COR-L47 (cell line): ENCODE measurements around the gene SGSH.
"Not testable (repeated sequence)": the region's sequence is repeated elsewhere in the genome, so short reads cannot be mapped to it uniquely, and the experiment has no call there.

Source experiments
- DNase-seq: peaks from one replicate; lab custom pipeline; 2025; lab: John Stamatoyannopoulos, UW

The SGSH gene

GRCh38 chr17:80220054-80220735, at the start of gene SGSH, which contains the start of gene SLC26A11:
TSS of gene SGSH (minus strand) at chr17:80220333. CDS start at chr17:80220313, 20 bp downstream.
TSS of gene SLC26A11 (plus strand) at chr17:80220427. CDS start at chr17:80221561, 1,134 bp downstream.
- peak; percentile 73 for DNase-seq

- no peak for DNase-seq
These were observed 49.3 kb upstream of the SGSH start for GRCh38 chr17:80269405-80269807.

GRCh38 chr17:80268427-80268826, 48.3 kb upstream of the SGSH start:
- no peak for DNase-seq

GRCh38 chr17:80267391-80267790, 47.3 kb upstream of the SGSH start:
- no peak for DNase-seq

GRCh38 chr17:80265205-80266068, 45.3 kb upstream of the SGSH start:
- DNase-seq = no peak

- DNase-seq = no peak
These were observed 44.3 kb upstream of the SGSH start for GRCh38 chr17:80264205-80265075.

- DNase-seq = peak; percentile 52
These were observed 43.4 kb upstream of the SGSH start for GRCh38 chr17:80263253-80264204.

- DNase-seq = no peak
These were observed 42.7 kb upstream of the SGSH start for GRCh38 chr17:80262775-80263244.

GRCh38 chr17:80262291-80262690, 42.2 kb upstream of the SGSH start:
- no peak for DNase-seq

- DNase-seq = no peak
These were observed 41.8 kb upstream of the SGSH start for GRCh38 chr17:80261895-80262279.

- peak; percentile 60 for DNase-seq
These were observed 41.2 kb upstream of the SGSH start for GRCh38 chr17:80261159-80261894.

GRCh38 chr17:80260791-80261158, 40.6 kb upstream of the SGSH start, which contains the start of gene RNF213:
TSS of gene RNF213 (plus strand) at chr17:80260852. CDS start at chr17:80263682, 2,830 bp downstream.
- no peak for DNase-seq

GRCh38 chr17:80260069-80260535, 40.0 kb upstream of the SGSH start:
- DNase-seq = peak; percentile 56

- no peak for DNase-seq
These were observed 39.4 kb upstream of the SGSH start for GRCh38 chr17:80259457-80260068.

- DNase-seq = not testable (repeated sequence)
These were observed 38.2 kb upstream of the SGSH start for GRCh38 chr17:80258296-80258695.

GRCh38 chr17:80257716-80258213, 37.6 kb upstream of the SGSH start:
- DNase-seq = no peak

- DNase-seq = no peak
These were observed 35.9 kb upstream of the SGSH start for GRCh38 chr17:80256034-80256350.

- no peak for DNase-seq
These were observed 34.5 kb upstream of the SGSH start for GRCh38 chr17:80254396-80255251.
